Middle frontal gyrus (tissue), 1 donor: ENCODE measurements around the gene ARHGEF16.

Experiments
- DNase-seq: peaks from one replicate; pipeline ENCODE4 v3.0.0-alpha.2; 2015; ENCODE audit warnings: low spot score; ENCODE audit errors: extremely low spot score

The ARHGEF16 gene

DNA sequence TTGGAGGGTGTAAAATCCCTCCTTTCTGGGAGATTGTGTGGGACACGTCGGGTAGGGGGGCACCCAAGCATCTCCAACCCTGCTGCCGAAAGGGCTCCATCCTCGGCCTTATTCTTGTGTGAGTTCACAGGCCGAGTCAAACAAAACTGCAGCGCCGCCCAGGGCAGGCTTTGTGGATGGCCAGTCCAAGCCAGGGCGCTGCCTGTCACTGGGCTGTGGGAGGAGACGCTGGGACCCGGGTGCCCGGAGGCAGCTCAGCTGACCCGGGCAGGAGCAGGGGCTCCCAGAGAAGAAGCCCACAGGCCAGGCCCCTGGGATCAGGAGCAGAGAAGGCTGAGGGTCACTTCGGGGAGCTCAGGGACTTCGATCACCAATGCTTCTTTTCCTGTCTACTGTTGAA, 31.8 kb upstream of the ARHGEF16 start:
- no peak for DNase-seq

DNA sequence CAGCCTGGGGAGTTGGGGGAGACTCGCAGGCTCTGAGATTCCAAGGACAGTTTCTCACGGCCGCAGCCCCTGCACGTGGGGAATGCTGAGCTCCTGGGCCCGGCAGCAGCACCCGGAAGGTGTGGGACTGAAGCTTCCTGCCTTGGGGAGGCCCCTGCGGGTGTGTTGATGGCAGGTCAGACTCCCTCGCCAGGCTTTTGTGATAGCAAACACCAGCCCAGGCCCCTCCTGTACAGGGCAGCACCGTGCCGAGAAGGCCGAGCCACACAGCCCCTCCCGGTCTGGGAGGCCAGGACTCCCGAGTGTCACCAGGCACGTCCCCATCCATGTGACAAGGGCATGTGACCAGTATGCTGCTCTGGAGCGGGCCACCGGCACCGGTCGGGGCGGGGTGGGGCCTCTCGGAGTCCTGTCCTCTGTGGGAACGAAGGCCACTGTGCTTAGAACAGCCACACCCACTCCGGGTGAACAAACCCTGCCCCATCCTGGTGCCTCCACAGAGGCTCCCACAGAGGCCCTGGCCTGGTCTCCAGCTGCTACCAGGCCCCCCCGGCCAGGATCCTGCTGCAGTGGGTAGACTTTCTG, 31.1 kb upstream of the ARHGEF16 start:
- no peak for DNase-seq

DNA sequence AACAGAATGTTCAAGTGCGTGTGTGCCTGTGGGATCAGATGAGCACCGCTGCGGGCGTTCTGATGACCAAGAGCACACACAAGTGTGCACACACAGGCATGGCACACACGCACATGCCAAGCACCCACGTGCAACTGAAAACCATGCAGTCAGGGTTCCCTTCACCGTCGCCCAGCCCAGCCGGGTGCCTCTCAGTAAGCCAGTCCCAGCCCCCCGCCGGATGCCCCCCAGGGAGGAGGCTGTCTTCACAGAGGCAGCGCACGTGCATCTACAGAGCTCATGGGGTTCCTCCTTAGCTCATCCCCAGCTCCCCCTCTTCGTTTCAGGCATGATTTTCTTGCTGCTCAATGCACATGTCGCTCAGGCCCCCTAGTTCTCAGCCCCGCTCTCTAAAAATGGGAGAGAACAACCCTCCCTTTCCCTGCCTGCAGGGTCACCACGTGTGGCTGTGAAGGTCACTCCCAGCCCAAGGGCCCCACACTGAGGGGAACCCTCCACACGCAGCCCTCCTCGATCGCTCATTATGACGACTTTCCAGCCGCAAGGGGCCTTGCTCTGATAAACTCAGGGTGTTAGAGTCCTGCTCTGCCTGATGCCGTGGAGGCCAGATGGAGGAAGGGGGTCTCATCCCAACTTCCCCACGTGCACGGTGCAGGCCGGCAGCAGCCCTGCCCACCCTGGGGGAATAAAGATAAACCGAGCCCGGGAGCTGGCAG, 30.4 kb upstream of the ARHGEF16 start:
- DNase-seq, result no peak

DNA sequence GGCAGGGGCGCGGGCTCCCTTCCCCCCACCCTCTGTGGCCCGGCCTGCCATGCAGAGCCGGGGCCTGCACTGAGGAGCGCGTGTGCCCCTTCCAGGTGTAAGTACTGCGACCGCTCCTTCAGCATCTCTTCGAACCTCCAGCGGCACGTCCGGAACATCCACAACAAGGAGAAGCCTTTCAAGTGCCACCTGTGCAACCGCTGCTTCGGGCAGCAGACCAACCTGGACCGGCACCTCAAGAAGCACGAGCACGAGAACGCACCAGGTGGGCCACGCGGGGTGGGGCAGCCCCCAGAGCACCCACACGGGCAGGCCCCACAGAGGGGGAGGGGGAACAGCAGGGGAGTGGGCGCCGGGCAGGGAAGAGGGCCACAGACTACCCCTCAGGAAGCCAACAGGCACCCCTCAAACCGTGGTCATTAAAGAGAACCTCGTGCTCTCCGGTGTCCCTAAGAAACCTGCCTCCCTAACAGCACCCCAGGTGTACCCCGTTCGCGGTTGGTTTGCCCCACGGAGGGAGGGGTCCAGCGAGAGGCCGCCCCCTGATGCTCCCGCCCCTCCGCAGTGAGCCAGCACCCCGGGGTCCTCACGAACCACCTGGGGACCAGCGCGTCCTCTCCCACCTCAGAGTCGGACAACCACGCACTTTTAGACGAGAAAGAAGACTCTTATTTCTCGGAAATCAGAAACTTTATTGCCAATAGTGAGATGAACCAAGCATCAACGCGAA, 28.8 kb upstream of the ARHGEF16 start:
- no peak for DNase-seq

DNA sequence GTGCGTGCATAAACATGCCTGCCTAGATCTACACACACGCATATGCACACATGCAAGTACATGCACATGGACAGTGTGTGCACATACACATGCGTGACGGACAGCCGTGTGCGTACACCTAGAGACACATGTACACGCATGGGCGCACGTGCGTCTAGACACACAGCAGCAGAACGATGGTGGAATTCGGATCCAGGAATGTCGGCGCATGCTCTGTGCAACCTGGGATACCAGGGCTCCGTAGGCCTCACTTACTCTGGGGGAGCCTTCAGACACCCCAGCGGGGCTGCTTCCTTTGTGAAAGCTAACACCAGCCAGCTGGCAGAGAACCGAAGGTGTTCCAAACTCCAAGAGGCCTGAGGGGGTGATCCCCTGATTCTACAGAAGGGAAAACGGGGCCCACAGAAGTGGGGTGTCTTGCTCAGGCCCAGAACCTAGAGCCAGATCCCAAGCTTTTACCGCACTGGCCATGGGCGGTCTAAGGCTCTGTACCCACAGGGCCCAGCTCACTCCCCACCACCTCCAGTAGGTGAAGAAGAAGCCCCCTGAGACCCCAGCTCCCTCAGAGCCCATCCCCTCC, 27.4 kb upstream of the ARHGEF16 start:
- no peak for DNase-seq

DNA sequence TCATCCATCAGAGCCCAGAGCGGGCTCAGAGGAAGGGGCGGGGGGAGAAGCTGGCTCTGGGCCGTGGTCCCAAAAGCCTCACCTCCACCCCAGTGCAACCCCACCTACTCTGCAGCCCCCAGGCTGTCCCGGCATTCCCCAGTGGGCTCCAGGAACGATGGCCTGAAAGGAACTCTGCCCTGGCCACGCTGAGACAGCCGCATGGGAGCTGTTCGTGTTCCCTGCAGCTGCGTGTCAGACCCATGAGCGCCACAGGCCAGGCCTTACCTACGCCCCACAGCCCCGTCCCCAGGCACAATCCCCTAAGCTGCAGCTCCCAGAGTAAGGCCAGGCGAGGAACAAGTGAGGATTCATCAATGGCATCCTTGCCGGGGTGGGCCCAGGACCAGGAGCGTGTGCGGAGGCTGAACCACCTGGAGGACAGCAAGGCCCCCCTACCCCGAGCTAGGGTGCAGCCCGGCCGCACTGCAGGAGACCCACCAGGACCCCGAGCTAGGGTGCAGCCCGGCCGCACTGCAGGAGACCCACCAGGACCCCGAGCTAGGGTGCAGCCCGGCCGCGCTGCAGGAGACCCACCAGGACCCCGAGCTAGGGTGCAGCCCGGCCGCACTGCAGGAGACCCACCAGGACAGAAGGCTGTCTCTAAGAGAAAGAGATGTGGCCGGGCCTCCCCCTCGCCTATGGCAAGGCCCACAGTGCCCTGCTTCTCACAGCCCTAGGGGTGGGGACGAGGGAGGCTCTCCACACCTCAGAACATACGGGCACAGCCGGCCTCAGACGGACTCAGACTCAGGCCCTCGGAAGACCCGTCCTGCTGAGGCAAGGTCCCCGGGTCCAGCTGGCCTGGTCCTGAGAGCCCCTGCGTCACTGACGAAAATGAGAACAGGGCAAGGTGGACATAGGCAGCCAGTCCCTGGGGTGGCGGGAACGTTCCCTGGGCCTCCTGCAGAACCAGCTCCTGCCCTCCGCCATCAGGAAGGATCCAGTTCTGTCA, 26.5 kb upstream of the ARHGEF16 start:
- DNase-seq, result no peak

DNA sequence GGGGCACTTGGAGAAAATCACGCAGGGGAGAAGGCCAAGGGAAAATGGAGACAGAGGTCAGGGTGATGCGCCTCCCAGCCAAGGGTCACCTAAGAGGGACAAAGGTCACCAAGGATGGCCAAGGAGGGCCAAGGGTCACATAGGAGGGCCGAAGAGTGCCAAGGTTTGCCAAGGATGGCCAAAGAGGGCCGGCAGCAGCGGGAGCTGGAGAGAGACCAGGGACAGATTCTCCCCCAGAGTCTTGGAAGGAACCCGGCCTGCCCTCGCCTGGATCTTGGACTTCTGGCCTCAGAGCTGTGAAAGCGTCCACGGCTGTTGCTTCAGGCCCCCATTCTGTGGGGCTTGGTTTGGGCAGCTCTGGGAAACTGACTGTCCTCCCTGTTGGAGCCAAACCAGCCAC, 25.6 kb upstream of the ARHGEF16 start:
- no peak for DNase-seq

DNA sequence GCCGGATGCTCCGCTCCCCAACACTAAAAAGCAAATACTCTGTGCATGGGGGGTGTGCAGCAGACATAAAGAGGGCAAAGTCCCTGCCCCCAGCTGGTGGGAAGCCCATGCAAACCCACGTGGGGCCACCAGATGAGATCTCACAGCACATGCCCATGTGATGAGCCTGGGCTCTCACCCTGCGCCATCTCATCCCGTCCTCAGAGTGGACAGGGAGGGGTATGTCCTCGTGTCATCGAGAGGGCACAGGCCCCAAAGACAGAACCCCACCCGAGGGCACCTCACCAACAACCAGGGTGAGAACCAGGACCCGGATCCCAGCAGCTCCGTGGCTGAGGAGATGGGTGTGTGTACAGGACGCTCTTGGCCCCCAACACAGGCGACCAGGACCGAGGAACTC, 25.1 kb upstream of the ARHGEF16 start:
- DNase-seq, result no peak

DNA sequence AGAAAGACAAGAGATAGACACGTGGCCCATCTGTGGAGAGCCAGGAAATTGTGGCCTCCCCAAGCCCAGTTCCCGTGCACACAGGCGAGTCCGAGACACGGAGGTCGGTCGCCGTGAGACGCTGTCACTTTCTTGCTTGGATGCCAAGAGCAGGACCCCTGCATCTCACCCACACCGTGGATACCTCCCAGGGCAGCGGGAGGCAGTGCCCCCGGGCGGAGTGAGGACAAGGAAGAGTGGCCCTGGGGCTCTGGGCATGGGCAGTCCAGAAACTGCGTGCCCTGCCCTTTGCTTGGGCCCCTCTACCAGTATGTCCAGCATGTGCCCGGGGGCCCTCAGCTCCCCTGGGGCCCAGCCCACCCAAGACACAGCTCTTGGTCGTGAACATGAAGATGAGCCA, 24.7 kb upstream of the ARHGEF16 start:
- no peak for DNase-seq

DNA sequence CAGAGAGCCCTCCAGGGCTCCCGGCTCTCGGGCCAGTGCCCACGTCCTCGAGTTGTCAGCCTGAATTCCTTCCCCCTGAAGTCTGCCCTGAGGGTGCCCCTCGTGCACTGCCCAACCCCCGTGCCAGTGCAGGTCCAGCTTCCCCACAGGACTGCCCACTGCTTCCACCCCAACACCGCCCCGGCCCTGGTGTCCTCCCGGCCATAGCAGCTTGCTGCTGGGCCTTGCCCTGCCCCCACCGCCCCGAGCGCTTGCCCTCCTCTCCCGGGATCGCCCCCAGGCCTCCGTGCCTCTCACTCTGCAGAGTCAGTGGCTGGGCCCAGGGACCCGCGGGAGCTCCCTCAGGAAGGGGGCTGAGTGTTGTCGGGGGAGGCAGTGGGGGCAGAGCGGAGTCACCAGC, 24.1 kb upstream of the ARHGEF16 start:
- no peak for DNase-seq

DNA sequence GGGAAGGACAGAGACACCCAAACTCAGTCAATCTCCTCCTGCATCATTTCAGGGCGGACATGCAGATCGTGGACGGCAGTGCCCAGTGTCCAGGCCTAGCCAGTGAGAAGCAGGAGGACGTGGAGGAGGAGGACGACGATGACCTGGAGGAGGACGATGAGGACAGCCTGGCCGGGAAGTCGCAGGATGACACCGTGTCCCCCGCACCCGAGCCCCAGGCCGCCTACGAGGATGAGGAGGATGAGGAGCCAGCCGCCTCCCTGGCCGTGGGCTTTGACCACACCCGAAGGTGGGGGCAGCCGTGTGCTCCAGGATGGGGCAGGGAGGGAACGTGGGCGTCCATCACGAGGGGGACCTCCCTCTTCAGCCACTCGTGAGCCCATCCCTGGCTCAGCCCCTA, 23.6 kb upstream of the ARHGEF16 start:
- no peak for DNase-seq

DNA sequence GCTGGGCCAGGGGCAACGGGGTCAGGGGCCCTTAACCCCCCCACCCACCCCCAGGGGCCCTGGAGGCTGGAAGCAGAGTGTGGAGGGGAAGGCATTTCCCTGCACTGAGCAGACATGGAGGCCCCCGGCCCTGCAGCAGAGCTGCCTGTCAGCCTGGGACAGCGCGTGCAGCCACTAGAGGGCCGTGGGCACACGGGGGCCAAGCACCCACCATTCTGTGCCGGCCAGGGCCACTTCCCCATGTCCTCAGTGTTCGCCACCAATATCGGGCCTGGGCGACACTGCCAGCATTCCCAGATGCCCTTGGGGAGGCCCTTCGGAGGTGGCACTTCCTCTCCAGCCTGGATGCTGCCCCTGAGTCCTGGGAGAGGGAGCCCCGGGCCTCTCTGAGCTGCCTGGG, 23.2 kb upstream of the ARHGEF16 start:
- DNase-seq, result no peak

DNA sequence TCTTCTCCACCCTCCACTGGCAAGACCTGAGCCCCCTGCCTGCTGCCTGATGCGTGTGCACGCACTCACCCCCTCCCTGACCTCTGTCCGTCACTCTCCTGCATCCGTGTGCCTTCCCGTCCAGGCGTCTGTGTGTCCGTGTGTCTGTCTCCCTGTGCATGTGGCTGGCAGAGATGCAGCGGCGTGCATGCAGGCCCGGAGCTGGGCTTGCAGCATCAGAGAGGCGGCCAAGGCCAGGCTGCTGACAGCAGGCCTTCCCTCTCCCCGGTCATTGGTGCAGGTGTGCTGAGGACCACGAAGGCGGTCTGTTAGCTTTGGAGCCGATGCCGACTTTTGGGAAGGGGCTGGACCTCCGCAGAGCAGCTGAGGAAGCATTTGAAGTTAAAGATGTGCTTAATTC, 22.8 kb upstream of the ARHGEF16 start:
- no peak for DNase-seq

DNA sequence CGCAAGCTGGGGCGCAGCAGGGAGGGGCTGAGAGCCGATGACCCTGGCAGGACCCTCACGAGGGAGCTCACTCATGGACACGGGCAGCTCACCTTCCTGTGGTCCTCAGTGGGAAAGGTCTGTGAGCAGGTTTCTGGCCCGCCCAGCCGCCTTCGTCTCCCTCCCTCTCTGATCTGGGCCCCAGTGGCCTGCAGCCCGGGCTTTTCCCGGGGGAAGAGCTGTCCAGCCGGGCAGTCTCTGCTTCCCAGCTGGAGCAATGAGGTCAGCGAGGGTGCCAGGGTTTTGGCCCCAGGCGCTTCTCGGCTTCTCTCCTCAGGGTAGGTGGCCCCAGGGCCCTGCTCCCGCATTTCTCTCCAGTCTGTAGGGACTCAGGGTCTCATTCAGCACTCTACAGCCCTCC, 22.2 kb upstream of the ARHGEF16 start:
- DNase-seq, result no peak

DNA sequence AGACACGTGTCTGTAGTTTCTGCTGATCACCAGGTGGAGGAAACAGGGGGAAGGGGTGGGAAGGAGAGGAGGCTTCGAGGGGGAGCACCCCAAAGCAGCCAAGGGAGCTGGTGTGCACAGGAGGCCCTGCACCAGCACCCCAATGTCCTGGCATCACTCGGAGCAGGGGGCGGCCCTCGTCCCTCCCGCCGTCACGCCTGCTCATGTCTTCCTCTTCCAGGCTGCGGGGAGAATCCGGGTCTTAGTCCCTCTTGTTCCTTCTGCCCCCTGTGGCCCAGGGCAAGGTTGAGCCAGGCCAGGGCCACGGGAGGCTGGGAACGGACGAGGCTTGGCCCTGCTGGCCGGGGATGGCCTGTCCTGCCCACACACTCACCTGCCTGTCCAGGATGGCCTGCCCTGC, 21.4 kb upstream of the ARHGEF16 start:
- no peak for DNase-seq

DNA sequence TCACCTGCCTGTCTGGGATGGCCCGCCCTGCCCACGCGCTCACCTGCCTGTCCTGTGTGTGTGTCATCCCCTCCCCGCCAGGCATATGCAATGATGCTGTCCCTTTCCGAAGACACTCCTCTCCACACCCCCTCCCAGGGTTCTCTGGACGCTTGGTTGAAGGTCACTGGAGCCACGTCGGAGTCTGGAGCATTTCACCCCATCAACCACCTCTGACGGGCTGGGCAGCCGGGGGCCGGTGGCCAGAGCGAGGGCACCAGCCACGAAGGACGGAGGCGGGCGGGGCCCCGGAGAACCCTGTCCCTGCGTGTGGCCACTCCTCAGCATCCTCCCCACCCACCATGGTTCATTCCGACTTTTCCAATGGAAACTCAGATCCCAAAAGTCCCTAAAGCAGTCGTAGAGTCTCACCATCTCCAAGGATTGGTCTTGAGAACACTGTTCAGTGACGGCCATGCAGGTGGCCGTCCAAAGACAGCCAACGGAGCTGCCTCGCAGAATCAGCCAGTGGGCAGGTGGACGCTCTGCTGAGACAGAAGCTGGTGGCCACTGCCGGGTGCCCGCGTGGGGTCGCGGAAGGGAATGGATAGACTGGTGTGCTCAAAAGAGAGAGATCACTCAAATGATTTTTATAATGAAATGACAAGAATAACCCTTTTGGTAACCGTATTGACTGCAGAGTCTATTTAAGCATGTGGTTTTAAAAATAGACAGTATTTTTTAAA, 20.7 kb upstream of the ARHGEF16 start:
- DNase-seq, result no peak

DNA sequence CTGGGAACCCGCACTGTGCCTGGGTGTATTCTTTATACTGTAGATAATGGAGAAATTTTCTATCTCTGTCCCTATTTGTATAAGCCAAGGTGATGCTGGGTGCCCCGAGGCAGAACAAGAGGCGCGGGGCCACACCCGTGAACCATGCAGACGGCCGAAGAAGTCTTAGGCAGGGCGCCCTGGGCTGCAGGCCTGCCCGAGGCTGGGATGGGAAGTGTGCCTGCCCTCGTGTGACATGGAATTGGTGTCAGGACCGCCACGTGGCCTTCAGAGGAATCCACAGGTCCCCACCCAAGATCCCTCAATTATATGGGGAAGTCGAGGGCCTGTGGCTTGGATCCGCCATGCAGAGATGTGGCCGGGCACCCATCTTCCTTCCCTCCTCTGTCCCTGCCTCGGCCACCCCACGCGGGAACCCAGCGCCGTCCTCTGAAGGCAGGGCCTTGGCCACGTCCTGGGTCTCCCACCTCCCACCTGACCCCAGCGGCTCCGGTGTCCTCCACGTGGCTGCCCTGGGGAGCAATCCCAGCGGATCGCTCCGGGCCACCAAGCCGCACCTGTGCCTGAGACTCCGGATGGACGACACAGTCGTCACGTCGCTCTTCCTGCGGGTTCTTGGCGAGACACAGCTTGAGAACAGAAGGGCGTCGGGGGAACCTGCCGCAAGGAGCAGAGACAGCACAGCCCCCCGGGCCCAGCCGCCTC, 19.9 kb upstream of the ARHGEF16 start:
- no peak for DNase-seq

DNA sequence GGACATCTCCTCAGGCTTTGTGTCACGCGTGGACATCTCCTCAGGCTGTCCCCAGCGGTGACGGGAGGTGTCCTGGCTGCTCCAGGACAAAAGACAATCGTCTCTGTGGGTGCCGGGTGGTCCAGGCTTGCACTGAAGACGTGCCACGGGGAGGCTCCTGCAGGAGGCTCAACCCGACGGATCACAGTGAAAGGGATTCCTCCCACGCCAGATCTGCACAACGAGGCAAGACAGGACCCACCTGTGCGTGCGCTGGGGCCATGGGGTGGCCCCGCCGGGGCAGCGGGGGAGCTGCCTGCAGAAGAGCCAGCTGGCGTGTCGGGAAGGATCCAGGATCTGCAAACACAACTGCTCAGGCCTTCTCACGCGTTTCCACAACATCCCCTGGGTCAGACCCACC, 18.8 kb upstream of the ARHGEF16 start:
- DNase-seq, result no peak

DNA sequence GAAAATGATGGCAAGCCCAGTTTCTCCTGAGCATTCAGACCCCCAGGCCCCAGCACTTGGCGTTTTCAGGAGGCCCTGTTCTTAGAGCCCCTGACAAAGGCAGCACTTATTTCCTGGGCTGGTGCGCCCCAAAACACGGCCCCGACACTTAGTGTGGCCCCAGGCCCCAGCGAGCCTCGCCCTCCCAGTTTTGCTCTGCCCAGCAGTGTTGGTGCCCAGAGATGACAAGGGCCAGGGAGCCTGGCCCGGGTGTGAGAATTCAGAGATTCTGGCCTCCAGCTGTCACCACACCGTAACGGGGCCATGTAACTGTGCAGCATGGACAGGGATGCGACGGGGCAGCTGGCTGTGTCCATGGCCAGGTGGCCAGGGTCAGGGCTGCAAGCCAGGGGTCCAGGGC, 18.0 kb upstream of the ARHGEF16 start:
- DNase-seq, result no peak

DNA sequence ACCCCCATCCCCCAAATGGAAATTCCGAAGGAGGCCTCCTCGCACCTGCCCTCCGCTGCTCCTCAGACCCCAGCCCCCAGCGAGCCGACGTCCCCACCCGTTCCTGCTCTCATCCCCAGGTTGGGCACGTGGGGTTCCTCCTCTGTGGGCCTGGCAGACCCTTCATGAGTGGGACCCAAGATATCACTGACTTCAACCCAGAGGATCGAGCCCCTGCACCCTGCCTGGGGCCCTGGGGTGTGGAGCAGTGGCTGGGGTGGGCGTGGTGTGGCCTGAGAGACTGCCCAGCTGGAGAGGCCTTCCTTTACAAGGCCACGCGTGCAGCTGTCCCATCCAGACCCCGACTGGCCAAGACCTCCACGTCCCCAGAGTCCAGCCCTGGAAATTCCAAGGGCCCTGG, 17.6 kb upstream of the ARHGEF16 start:
- DNase-seq, result no peak
